ENCODE measurements around the gene IDH3A.

GRCh38 chr15:78146425-78147154 is 2.6 kb upstream of the IDH3A start:
- TF ChIP-seq TOX (CRISPR knock-in tag; IDR thresholded peaks at IDR 0.05; ENCODE audit: borderline replicate concordance): no peak
- no peak for TF ChIP-seq ZFP30 (CRISPR knock-in tag; IDR thresholded peaks at IDR 0.05)
- TF ChIP-seq GLIS3 (CRISPR knock-in tag; IDR thresholded peaks at IDR 0.05): no peak
- TF ChIP-seq BACH2 (CRISPR knock-in tag; IDR thresholded peaks at IDR 0.05; ENCODE audit: borderline replicate concordance): no peak
- no peak for TF ChIP-seq ZC3H10 (CRISPR knock-in tag; IDR thresholded peaks at IDR 0.05)

Data from SK-N-SH treated with all-trans-retinoic acid at 6 μM for 48 hours (cell line).